ENCODE data around the gene ELP1. TPM values are rescaled to one million over a fixed set of nuclear protein-coding genes. Genes with fewer than 3 reads are reported as not detected.

ELP1 gene
- total RNA-seq, 1 experiment from 2014 or later, result 29.1 TPM

- Histone ChIP-seq H3K9me3 (no peaks in the 10 kb centered on the region), H3K4me3 (ENCODE audit: low read depth, low read length) (no peak overlapping the region), H3K36me3 (ENCODE audit: control insufficient read depth, insufficient read depth, low read length) (no peaks in the 10 kb centered on the region), H3K4me1 (no peaks in the 10 kb centered on the region), H3K27me3 (replicated peaks; ENCODE audit: control insufficient read depth, insufficient read depth, low read length) (no peaks in the 10 kb centered on the region)
- POLR2A ChIA-PET, result no interaction called here
- no peak overlapping the region for H3K27ac Mint-ChIP-seq (ENCODE audit: unreplicated experiment)
- intact Hi-C loops (cut with micrococcal nuclease; ENCODE audit: unreplicated experiment), result no loop called here
- BruUV-seq (replicated peaks), result no TSS peak
- no peak for DNase-seq
- TF ChIP-seq CTCF (IDR thresholded peaks at IDR 0.05; ENCODE audit: insufficient read depth in 1 of 2, low read depth in 1 of 2, low read length in 1 of 2, severe bottlenecking in 1 of 2, unreplicated experiment in 1 of 2), result no peak
- no peaks in the 10 kb centered on the region for H3K9me3 Mint-ChIP-seq (ENCODE audit: unreplicated experiment)
- CTCF ChIA-PET, result interaction anchor here (0.7 kb wide), 1 partner anchor 1745 kb away, joined by 3 read pairs; no protein-coding TSS in a partner anchor
- H3K4me3 Mint-ChIP-seq (ENCODE audit: unreplicated experiment), result no peak overlapping the region
- H3K36me3 Mint-ChIP-seq (ENCODE audit: insufficient read depth, unreplicated experiment), result peaks cover 48% of the 10 kb centered on the region
- no peaks in the 10 kb centered on the region for H3K27me3 Mint-ChIP-seq (ENCODE audit: insufficient read depth, unreplicated experiment)
- H3K4me1 Mint-ChIP-seq (ENCODE audit: low read depth, unreplicated experiment), result no peaks in the 10 kb centered on the region
These were observed 51.7 kb downstream of the ELP1 start for GRCh38 chr9:108882052-108882888.

GRCh38 chr9:108880738-108881316 lies 53.1 kb downstream of the ELP1 start:
- no TSS peak for BruUV-seq (replicated peaks)
- peaks cover 2% of the 10 kb centered on the region; the same call in 1 of the 2 replicates for H3K36me3 ChIP-seq (ENCODE audit: control insufficient read depth, insufficient read depth, low read length)
- intact Hi-C loops (cut with micrococcal nuclease; ENCODE audit: unreplicated experiment), result no loop called here
- Mint-ChIP-seq H3K9me3 (ENCODE audit: unreplicated experiment) (no peaks in the 10 kb centered on the region), H3K4me3 (ENCODE audit: unreplicated experiment) (no peak overlapping the region), H3K27me3 (ENCODE audit: insufficient read depth, unreplicated experiment) (no peaks in the 10 kb centered on the region), H3K27ac (ENCODE audit: unreplicated experiment) (no peak overlapping the region), H3K36me3 (ENCODE audit: insufficient read depth, unreplicated experiment) (peaks cover 41% of the 10 kb centered on the region), H3K4me1 (ENCODE audit: low read depth, unreplicated experiment) (no peaks in the 10 kb centered on the region)
- no peaks in the 10 kb centered on the region for H3K4me1 ChIP-seq
- no peak for DNase-seq
- TF ChIP-seq CTCF (IDR thresholded peaks at IDR 0.05; ENCODE audit: insufficient read depth in 1 of 2, low read depth in 1 of 2, low read length in 1 of 2, severe bottlenecking in 1 of 2, unreplicated experiment in 1 of 2), result no peak
- ChIA-PET POLR2A (no interaction called here), CTCF (no interaction called here)
- H3K27me3 ChIP-seq (replicated peaks; ENCODE audit: control insufficient read depth, insufficient read depth, low read length), result no peaks in the 10 kb centered on the region
- no peaks in the 10 kb centered on the region for H3K9me3 ChIP-seq
- no peak overlapping the region for H3K4me3 ChIP-seq (ENCODE audit: low read depth, low read length)

- intact Hi-C loops (cut with micrococcal nuclease; ENCODE audit: unreplicated experiment), result no loop called here
- H3K4me3 Mint-ChIP-seq (ENCODE audit: unreplicated experiment), result no peak overlapping the region
- no peak for TF ChIP-seq CTCF (IDR thresholded peaks at IDR 0.05; ENCODE audit: insufficient read depth in 1 of 2, low read depth in 1 of 2, low read length in 1 of 2, severe bottlenecking in 1 of 2, unreplicated experiment in 1 of 2)
- Histone ChIP-seq H3K9me3 (no peaks in the 10 kb centered on the region), H3K4me3 (ENCODE audit: low read depth, low read length) (no peak overlapping the region), H3K27me3 (replicated peaks; ENCODE audit: control insufficient read depth, insufficient read depth, low read length) (no peaks in the 10 kb centered on the region), H3K4me1 (no peaks in the 10 kb centered on the region), H3K36me3 (ENCODE audit: control insufficient read depth, insufficient read depth, low read length) (peaks cover 4% of the 10 kb centered on the region; the same call in 1 of the 2 replicates)
- ChIA-PET CTCF (no interaction called here), POLR2A (no interaction called here)
- no peaks in the 10 kb centered on the region for H3K4me1 Mint-ChIP-seq (ENCODE audit: low read depth, unreplicated experiment)
- no peaks in the 10 kb centered on the region for H3K27me3 Mint-ChIP-seq (ENCODE audit: insufficient read depth, unreplicated experiment)
- no TSS peak for BruUV-seq (replicated peaks)
- H3K9me3 Mint-ChIP-seq (ENCODE audit: unreplicated experiment), result no peaks in the 10 kb centered on the region
- H3K27ac Mint-ChIP-seq (ENCODE audit: unreplicated experiment), result no peak overlapping the region
- H3K36me3 Mint-ChIP-seq (ENCODE audit: insufficient read depth, unreplicated experiment), result peaks cover 42% of the 10 kb centered on the region
- no peak for DNase-seq
These were observed 56.4 kb downstream of the ELP1 start for GRCh38 chr9:108877524-108877923.

Data from Caco-2 (cell line).